CD4-positive, alpha-beta T cell (primary cell): ENCODE measurements around the gene C1QL2. TPM values are rescaled to one million over a fixed set of nuclear protein-coding genes. Genes with fewer than 3 reads are reported as not detected.

Experiments
- ATAC-seq: fragments of 200-7000 bp; cut with Tn5 transposase; one replicate; pipeline ENCODE4 v1.10.0; 2022; ENCODE audit warnings: mild to moderate bottlenecking; ENCODE audit not compliant: poor library complexity
- CTCF ChIA-PET: fragments of 350-600 bp; sonication (Branson Sonifier 250); formaldehyde crosslinking; loops from one replicate; lab custom pipeline; 2021; ENCODE audit warnings: antibody characterized with exemption, inconsistent platforms; lab: Charles Lee
- POLR2A ChIA-PET: fragments of 350-600 bp; sonication (Branson Sonifier 250); formaldehyde crosslinking; loops from one replicate; lab custom pipeline; 2021; ENCODE audit warnings: antibody characterized with exemption, inconsistent platforms; lab: Charles Lee
- DNase-seq, 14 experiments: peaks; one replicate each; pipeline ENCODE4 v3.0.0-alpha.2; 2013 to 2020; ENCODE audit warnings: mixed read lengths in 2 of 14
- H3K27ac ChIP-seq, 2 donors: one replicate each; pipeline versions ENCODE4 v1.5.1 to v1.7.0; 2013; ENCODE audit warnings: low read length in 2 of 2, low read depth in 1 of 2, mild to moderate bottlenecking in 1 of 2
- H3K27me3 ChIP-seq, 2 experiments: 1 replicate in 1 of 2; 2 replicates in 1 of 2; pipeline versions ENCODE4 v1.6.1 to v1.7.0; 2013; ENCODE audit warnings: low read length in 2 of 2, control low read depth in 1 of 2, mild to moderate bottlenecking in 1 of 2, moderate library complexity in 1 of 2; ENCODE audit not compliant: insufficient read depth in 2 of 2, control insufficient read depth in 1 of 2
- H3K36me3 ChIP-seq: one replicate; pipeline ENCODE4 v1.6.1; 2013; ENCODE audit warnings: low read length, control low read depth; ENCODE audit not compliant: insufficient read depth
- H3K4me1 ChIP-seq: one replicate; pipeline ENCODE4 v1.6.1; 2013; ENCODE audit warnings: low read length, control low read depth; ENCODE audit not compliant: insufficient read depth
- H3K4me3 ChIP-seq: one replicate; pipeline ENCODE4 v1.5.1; 2013; ENCODE audit warnings: mild to moderate bottlenecking, low read length, moderate library complexity
- H3K9me3 ChIP-seq, 2 experiments: 1 replicate in 1 of 2; 2 replicates in 1 of 2; pipeline versions ENCODE4 v1.6.1 to v1.7.0; 2013; ENCODE audit warnings: low read length in 2 of 2, mild to moderate bottlenecking in 2 of 2, control low read depth in 1 of 2, moderate library complexity in 1 of 2; ENCODE audit not compliant: control insufficient read depth in 1 of 2, insufficient read depth in 1 of 2
- H3K27ac Mint-ChIP-seq: one replicate; pipeline ENCODE4 v1.8.0; 2020; ENCODE audit warnings: mixed read lengths
- H3K27me3 Mint-ChIP-seq: one replicate; pipeline ENCODE4 v1.8.0; 2021; ENCODE audit warnings: mixed read lengths
- H3K36me3 Mint-ChIP-seq: one replicate; pipeline ENCODE4 v1.8.0; 2021; ENCODE audit warnings: low read depth, mixed read lengths
- H3K4me1 Mint-ChIP-seq: one replicate; pipeline ENCODE4 v1.8.0; 2021; ENCODE audit warnings: low read depth, mixed read lengths
- H3K4me3 Mint-ChIP-seq: one replicate; pipeline ENCODE4 v1.8.0; 2020; ENCODE audit warnings: mild to moderate bottlenecking, mixed read lengths
- H3K9me3 Mint-ChIP-seq: one replicate; pipeline ENCODE4 v1.8.0; 2020; ENCODE audit warnings: mixed read lengths
- intact Hi-C, 2 experiments: fragments of 100-400 bp; cut with DNase I in 1 of 2; cut with micrococcal nuclease in 1 of 2; formaldehyde crosslinking; loops; one replicate each; pipeline versions ENCODE4 v1.15.1 to v1.9.0; 2023 to 2025; cut with DNase I, micrococcal nuclease
- total RNA-seq, 174 experiments: library from RNA in 2 of 174; stranded (reverse) in 2 of 174; gene quantifications; one replicate each; pipeline ENCODE4 v1.2.3 and lab custom pipeline; 2021 to 2026
- TF ChIP-seq, protein P1 (sequence below): fragments of 200-600 bp; IDR thresholded peaks from one replicate; pipeline ENCODE4 v1.8.0; 2022; ENCODE audit warnings: antibody characterized with exemption, mild to moderate bottlenecking

Gene C1QL2
- total RNA-seq, 2 experiments from 2014 or later, result not detected

DNA sequence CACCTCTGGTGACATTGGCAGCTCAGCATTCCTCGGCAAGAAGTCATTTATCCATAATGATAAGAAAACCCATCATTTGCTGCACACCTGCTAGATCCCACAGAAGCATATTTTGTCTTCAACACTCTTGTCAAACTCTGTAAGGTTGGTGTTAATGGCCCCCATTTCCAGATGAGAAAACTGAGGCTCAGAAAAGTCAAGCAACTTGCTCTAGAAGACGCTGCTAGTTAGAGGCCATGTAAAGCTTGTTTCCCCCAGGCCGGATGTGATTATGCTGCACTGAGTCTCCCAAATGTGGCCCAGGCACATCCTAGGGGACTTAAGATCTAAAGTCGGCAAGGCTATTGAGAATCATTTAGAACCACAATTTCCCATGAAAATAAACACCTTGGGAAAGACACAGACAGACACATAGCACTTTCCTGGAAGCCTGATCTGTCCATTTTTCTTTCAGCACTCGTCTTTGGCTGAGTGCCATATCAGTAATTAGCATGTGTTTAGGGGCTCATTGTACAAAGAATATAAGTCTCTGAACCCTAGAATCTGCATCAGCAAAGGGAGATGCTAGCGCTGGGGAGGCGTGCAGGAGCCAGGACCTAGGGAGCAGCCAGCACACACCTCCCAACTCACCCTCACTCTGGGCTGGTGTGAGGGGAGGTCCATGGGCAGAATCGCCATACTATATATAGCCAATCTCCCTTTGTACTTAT, 39.3 kb downstream of the C1QL2 start:
- no peaks in the 10 kb centered on the region for H3K4me1 Mint-ChIP-seq
- peaks cover 43% of the 10 kb centered on the region for H3K27me3 Mint-ChIP-seq
- no peaks in the 10 kb centered on the region for H3K9me3 Mint-ChIP-seq
- no peak overlapping the region for H3K27ac Mint-ChIP-seq
- H3K4me3 Mint-ChIP-seq, result no peak overlapping the region
- peaks cover 0 to under 1% of the 10 kb centered on the region in 2 experiments for H3K27me3 ChIP-seq
- no peaks in the 10 kb centered on the region for H3K36me3 ChIP-seq
- intact Hi-C loops, result no loop called here
- no peak overlapping the region for H3K27ac ChIP-seq
- ChIA-PET CTCF (no interaction called here), POLR2A (no interaction called here)
- H3K9me3 ChIP-seq, result peaks cover 0 to 14% of the 10 kb centered on the region in 2 experiments
- no peak overlapping the region for H3K4me3 ChIP-seq
- no peak for DNase-seq
- no peak for ATAC-seq
- H3K36me3 Mint-ChIP-seq, result no peaks in the 10 kb centered on the region
- H3K4me1 ChIP-seq, result no peaks in the 10 kb centered on the region
- TF ChIP-seq, protein P1, sequence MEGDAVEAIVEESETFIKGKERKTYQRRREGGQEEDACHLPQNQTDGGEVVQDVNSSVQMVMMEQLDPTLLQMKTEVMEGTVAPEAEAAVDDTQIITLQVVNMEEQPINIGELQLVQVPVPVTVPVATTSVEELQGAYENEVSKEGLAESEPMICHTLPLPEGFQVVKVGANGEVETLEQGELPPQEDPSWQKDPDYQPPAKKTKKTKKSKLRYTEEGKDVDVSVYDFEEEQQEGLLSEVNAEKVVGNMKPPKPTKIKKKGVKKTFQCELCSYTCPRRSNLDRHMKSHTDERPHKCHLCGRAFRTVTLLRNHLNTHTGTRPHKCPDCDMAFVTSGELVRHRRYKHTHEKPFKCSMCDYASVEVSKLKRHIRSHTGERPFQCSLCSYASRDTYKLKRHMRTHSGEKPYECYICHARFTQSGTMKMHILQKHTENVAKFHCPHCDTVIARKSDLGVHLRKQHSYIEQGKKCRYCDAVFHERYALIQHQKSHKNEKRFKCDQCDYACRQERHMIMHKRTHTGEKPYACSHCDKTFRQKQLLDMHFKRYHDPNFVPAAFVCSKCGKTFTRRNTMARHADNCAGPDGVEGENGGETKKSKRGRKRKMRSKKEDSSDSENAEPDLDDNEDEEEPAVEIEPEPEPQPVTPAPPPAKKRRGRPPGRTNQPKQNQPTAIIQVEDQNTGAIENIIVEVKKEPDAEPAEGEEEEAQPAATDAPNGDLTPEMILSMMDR, result no peak

DNA sequence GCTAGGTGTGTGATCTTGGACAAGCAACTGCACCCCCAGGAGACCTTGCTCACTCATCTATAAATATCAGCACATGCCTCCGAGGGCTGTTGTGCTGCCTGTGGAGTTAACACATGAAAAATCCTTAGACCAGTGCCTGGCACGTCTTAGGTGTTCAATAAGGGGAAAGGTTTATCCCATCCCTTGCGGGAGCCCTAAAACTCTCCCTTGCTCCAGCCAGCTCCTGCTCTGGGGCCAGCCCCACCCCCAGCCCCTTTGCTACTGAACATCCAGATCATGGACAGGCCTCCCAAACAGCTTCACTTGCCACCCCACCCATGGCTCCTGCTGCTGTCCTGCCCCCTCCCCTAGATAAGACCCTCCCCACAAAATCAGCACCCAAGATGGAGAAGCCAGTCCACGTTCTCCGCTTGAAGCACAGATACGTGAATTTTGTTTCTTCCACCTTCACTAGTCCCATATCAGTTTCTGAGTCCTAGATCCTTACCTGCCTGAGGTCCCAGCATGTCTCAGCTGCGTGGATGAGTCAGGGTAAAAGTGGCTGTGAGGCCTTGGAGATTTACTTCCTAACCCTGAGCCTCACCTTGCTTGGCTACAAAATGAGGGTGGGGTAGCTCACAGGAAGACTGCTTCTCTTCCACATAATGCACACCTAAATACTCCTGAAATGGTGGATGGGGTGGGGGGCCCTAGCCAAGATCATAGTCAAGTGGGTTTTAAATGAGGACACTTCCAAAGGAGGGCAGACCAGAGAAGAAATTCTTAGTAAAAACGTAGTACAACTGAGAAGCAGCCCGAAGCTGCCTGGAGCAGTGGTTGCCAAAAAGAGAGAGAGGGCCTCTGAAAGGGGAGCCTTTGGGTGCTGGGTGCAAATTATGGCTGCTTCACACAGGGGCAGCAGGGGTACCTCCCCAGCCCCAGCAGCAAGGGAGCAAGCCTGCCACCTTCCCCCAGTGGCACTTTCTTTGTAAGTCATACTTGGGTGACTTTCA, 40.4 kb downstream of the C1QL2 start:
- no peak overlapping the region for H3K27ac Mint-ChIP-seq
- intact Hi-C loops, result no loop called here
- POLR2A ChIA-PET, result no interaction called here
- Histone ChIP-seq H3K27me3 (peaks cover 2 to 3% of the 10 kb centered on the region in 2 experiments), H3K4me3 (no peak overlapping the region), H3K4me1 (no peaks in the 10 kb centered on the region), H3K9me3 (peaks cover 0 to 18% of the 10 kb centered on the region in 2 experiments), H3K36me3 (no peaks in the 10 kb centered on the region), H3K27ac (no peak overlapping the region)
- no peak overlapping the region for H3K4me3 Mint-ChIP-seq
- no peaks in the 10 kb centered on the region for H3K36me3 Mint-ChIP-seq
- ATAC-seq (no peak), DNase-seq (no peak)
- H3K27me3 Mint-ChIP-seq, result peaks cover 48% of the 10 kb centered on the region
- H3K9me3 Mint-ChIP-seq, result no peaks in the 10 kb centered on the region
- TF ChIP-seq, protein P1, result no peak
- CTCF ChIA-PET, result no interaction called here
- no peaks in the 10 kb centered on the region for H3K4me1 Mint-ChIP-seq

DNA sequence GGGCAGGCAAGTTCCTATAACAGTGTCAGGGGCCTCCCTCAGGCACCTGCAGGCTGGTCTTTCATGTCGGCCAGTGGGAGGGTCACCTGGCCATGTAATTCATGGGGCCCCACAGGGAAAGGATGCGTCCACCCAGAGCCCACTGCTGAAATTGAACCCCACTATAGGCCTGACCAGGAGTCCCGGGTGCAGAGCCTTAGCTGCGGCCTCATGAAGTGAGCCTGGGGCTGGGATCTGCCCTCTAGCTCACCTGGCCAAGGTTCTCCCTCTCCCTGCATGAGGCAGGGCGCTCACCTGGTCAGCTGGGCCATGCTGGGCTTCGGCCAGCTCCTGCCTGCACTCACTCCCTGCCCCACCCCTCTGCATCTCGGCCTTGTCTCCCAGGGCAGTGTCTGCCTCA, 41.1 kb downstream of the C1QL2 start:
- POLR2A ChIA-PET, result no interaction called here
- peaks cover 0 to 18% of the 10 kb centered on the region in 2 experiments for H3K9me3 ChIP-seq
- peaks cover 44% of the 10 kb centered on the region for H3K27me3 Mint-ChIP-seq
- H3K4me1 ChIP-seq, result no peaks in the 10 kb centered on the region
- intact Hi-C loops, result no loop called here
- TF ChIP-seq, protein P1, result no peak
- peaks cover 4 to 6% of the 10 kb centered on the region in 2 experiments for H3K27me3 ChIP-seq
- no peaks in the 10 kb centered on the region for H3K9me3 Mint-ChIP-seq
- H3K4me3 Mint-ChIP-seq, result no peak overlapping the region
- CTCF ChIA-PET, result no interaction called here
- no peaks in the 10 kb centered on the region for H3K4me1 Mint-ChIP-seq
- no peak overlapping the region for H3K27ac Mint-ChIP-seq
- H3K27ac ChIP-seq, result no peak overlapping the region
- H3K36me3 ChIP-seq, result no peaks in the 10 kb centered on the region
- H3K36me3 Mint-ChIP-seq, result no peaks in the 10 kb centered on the region
- DNase-seq (no peak), ATAC-seq (no peak)
- H3K4me3 ChIP-seq, result no peak overlapping the region
